Mononuclear cell (primary cell): Measurements from ENCODE around the gene RCOR3. TPM values are rescaled to one million over a fixed set of nuclear protein-coding genes. Genes with fewer than 3 reads are reported as not detected.
"Not testable (repeated sequence)": the region's sequence is repeated elsewhere in the genome, so short reads cannot be mapped to it uniquely, and the experiment has no call there.

Experiments used
- H3K27me3 ChIP-seq: 2 replicates; pipeline ENCODE4 v1.6.0; 2011; ENCODE audit warnings: low read length, control low read depth; ENCODE audit not compliant: insufficient read depth
- H3K4me1 ChIP-seq: 2 replicates; pipeline ENCODE4 v1.5.1; 2011; ENCODE audit warnings: mild to moderate bottlenecking, low read length, control low read depth; ENCODE audit not compliant: insufficient read depth
- H3K4me3 ChIP-seq: 2 replicates; pipeline ENCODE4 v1.5.1; 2011; ENCODE audit warnings: mild to moderate bottlenecking, low read length, moderate library complexity
- H3K9me3 ChIP-seq: 2 replicates; pipeline ENCODE4 v1.5.1; 2011; ENCODE audit warnings: low read depth, mild to moderate bottlenecking, control low read depth, low read length
- total RNA-seq: library from RNA; depleted of rRNA; stranded (reverse); fragments of >200 nt; gene quantifications from one replicate; pipeline ENCODE4 v1.2.3, GENCODE V29; 2012

RCOR3 gene
- total RNA-seq: 53.4 TPM

GRCh38 chr1:211258756-211259637 lies at the start of gene RCOR3:
TSS of gene RCOR3 (plus strand) at chr1:211259366. CDS start at chr1:211259561, 195 bp downstream.
- H3K27me3 ChIP-seq: no peaks in the 10 kb centered on the region
- H3K4me3 ChIP-seq: peak within 1 kb of the TSS; percentile 78
- no peaks in the 10 kb centered on the region for H3K9me3 ChIP-seq
- H3K4me1 ChIP-seq: peaks cover 15% of the 10 kb centered on the region

- H3K9me3 ChIP-seq: no peaks in the 10 kb centered on the region
- H3K4me3 ChIP-seq: no peak overlapping the region
- no peaks in the 10 kb centered on the region for H3K27me3 ChIP-seq
- H3K4me1 ChIP-seq: no peaks in the 10 kb centered on the region
Measured at GRCh38 chr1:211210052-211210451, 49.1 kb upstream of the RCOR3 start.

- Histone ChIP-seq H3K27me3 (no peaks in the 10 kb centered on the region), H3K9me3 (no peaks in the 10 kb centered on the region), H3K4me3 (no peak overlapping the region), H3K4me1 (no peaks in the 10 kb centered on the region)
Measured at GRCh38 chr1:211210965-211211364, 48.2 kb upstream of the RCOR3 start.

- no peak overlapping the region for H3K4me3 ChIP-seq
- H3K4me1 ChIP-seq: no peaks in the 10 kb centered on the region
- no peaks in the 10 kb centered on the region for H3K9me3 ChIP-seq
- no peaks in the 10 kb centered on the region for H3K27me3 ChIP-seq
Measured at GRCh38 chr1:211213702-211214101, 45.5 kb upstream of the RCOR3 start.

- H3K4me1 ChIP-seq: no peaks in the 10 kb centered on the region
- no peaks in the 10 kb centered on the region for H3K27me3 ChIP-seq
- H3K4me3 ChIP-seq: no peak overlapping the region
- no peaks in the 10 kb centered on the region for H3K9me3 ChIP-seq
Measured at GRCh38 chr1:211215577-211215976, 43.6 kb upstream of the RCOR3 start.

- no peaks in the 10 kb centered on the region for H3K9me3 ChIP-seq
Measured at GRCh38 chr1:211217392-211217791, 41.8 kb upstream of the RCOR3 start.

GRCh38 chr1:211222469-211223234 lies 36.5 kb upstream of the RCOR3 start:
- not testable (repeated sequence) for H3K27me3 ChIP-seq, H3K9me3 ChIP-seq, H3K4me3 ChIP-seq, H3K4me1 ChIP-seq

More at GRCh38 chr1:211217392-211217791, 41.8 kb upstream of the RCOR3 start:
- Histone ChIP-seq H3K27me3 (no peaks in the 10 kb centered on the region), H3K4me1 (no peaks in the 10 kb centered on the region), H3K4me3 (no peak overlapping the region)

GRCh38 chr1:211228573-211229364 lies 30.4 kb upstream of the RCOR3 start:
- not testable (repeated sequence) for H3K27me3 ChIP-seq, H3K9me3 ChIP-seq, H3K4me3 ChIP-seq, H3K4me1 ChIP-seq

- peaks cover 5% of the 10 kb centered on the region for H3K4me1 ChIP-seq
- no peak overlapping the region for H3K4me3 ChIP-seq
- H3K9me3 ChIP-seq: no peaks in the 10 kb centered on the region
- H3K27me3 ChIP-seq: no peaks in the 10 kb centered on the region
Measured at GRCh38 chr1:211229365-211229759, 29.8 kb upstream of the RCOR3 start.

- H3K27me3 ChIP-seq: no peaks in the 10 kb centered on the region
- no peaks in the 10 kb centered on the region for H3K9me3 ChIP-seq
- no peak overlapping the region for H3K4me3 ChIP-seq
- peaks cover 5% of the 10 kb centered on the region for H3K4me1 ChIP-seq
Measured at GRCh38 chr1:211231873-211232272, 27.3 kb upstream of the RCOR3 start.

GRCh38 chr1:211236633-211237320 lies 22.4 kb upstream of the RCOR3 start:
- Histone ChIP-seq H3K4me1 (no peaks in the 10 kb centered on the region), H3K27me3 (no peaks in the 10 kb centered on the region), H3K9me3 (no peaks in the 10 kb centered on the region), H3K4me3 (no peak overlapping the region)

GRCh38 chr1:211237579-211237978 lies 21.6 kb upstream of the RCOR3 start:
- Histone ChIP-seq H3K4me1 (no peaks in the 10 kb centered on the region), H3K4me3 (no peak overlapping the region), H3K27me3 (no peaks in the 10 kb centered on the region), H3K9me3 (no peaks in the 10 kb centered on the region)

GRCh38 chr1:211240567-211240966 lies 18.6 kb upstream of the RCOR3 start:
- not testable (repeated sequence) for H3K4me1 ChIP-seq, H3K4me3 ChIP-seq, H3K9me3 ChIP-seq, H3K27me3 ChIP-seq

GRCh38 chr1:211241071-211241470 lies 18.1 kb upstream of the RCOR3 start:
- no peak overlapping the region for H3K4me3 ChIP-seq
- no peaks in the 10 kb centered on the region for H3K27me3 ChIP-seq
- H3K4me1 ChIP-seq: no peaks in the 10 kb centered on the region
- H3K9me3 ChIP-seq: no peaks in the 10 kb centered on the region
